GM20000 (cell line): Measurements from ENCODE around the gene GLIPR2.

Experiments
- DNase-seq: peaks from one replicate; pipeline ENCODE4 v3.0.0; 2012; ENCODE audit warnings: low spot score
- TF ChIP-seq, protein P1 (sequence below): IDR thresholded peaks from 2 replicates; pipeline ENCODE4 v1.5.1; 2012; ENCODE audit warnings: mild to moderate bottlenecking, control low read depth; ENCODE audit errors: extremely low read depth, missing control alignments

Gene GLIPR2

DNA sequence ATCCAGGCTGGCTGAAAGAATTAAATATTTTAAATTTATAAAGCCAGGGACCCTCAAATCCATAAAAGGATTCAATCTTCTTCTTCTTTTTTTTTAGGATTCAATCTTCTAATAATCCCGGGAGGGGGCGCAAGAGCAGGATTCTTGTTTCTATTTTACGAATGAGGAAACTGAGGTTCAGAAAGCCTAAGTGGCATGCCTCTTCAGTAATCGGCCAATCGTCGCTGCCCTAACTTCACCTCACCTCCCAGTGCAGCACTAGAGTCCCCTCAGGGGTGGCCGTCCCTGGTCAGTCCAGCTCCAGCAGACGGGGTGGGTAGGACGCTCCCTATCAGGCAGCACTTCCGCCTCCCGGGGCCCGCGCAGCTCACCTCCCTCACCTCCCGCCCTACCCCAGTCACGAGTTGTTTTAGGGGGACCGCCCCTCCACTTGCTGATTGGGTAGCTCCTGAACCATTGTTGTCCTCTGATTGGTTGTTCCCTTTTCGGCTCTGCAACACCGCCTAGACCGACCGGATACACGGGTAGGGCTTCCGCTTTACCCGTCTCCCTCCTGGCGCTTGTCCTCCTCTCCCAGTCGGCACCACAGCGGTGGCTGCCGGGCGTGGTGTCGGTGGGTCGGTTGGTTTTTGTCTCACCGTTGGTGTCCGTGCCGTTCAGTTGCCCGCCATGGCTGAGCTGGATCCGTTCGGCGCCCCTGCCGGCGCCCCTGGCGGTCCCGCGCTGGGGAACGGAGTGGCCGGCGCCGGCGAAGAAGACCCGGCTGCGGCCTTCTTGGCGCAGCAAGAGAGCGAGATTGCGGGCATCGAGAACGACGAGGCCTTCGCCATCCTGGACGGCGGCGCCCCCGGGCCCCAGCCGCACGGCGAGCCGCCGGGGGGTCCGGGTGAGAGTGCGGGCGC lies 54.1 kb downstream of the GLIPR2 start, which contains the start of gene CLTA:
TSS of gene CLTA (plus strand) at position 534 of the 902 bp plus-strand sequence. CDS start at position 670, 136 bp downstream.
- DNase-seq = peak; percentile 99
- TF ChIP-seq, protein P1, sequence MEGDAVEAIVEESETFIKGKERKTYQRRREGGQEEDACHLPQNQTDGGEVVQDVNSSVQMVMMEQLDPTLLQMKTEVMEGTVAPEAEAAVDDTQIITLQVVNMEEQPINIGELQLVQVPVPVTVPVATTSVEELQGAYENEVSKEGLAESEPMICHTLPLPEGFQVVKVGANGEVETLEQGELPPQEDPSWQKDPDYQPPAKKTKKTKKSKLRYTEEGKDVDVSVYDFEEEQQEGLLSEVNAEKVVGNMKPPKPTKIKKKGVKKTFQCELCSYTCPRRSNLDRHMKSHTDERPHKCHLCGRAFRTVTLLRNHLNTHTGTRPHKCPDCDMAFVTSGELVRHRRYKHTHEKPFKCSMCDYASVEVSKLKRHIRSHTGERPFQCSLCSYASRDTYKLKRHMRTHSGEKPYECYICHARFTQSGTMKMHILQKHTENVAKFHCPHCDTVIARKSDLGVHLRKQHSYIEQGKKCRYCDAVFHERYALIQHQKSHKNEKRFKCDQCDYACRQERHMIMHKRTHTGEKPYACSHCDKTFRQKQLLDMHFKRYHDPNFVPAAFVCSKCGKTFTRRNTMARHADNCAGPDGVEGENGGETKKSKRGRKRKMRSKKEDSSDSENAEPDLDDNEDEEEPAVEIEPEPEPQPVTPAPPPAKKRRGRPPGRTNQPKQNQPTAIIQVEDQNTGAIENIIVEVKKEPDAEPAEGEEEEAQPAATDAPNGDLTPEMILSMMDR = no peak

DNA sequence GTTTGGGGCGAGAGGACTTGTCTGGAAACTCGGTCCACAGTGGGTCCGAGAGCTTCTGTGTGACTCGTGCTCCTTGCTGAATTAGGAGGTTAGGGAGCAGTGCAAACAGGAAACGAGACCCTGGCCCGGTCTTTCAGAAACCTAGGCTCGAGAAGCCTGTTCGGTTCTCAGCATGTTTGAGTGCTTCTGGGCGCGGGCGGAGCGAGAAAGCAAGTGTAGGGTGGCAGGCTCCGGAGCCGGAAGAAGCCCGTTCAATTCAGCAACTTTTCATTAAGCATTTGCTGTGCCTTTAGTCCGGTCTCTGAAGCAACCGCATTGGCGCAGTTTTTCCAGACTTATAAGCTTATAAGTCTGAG lies 54.7 kb downstream of the GLIPR2 start:
- peak; percentile 37 for DNase-seq
- TF ChIP-seq, protein P1 = no peak

DNA sequence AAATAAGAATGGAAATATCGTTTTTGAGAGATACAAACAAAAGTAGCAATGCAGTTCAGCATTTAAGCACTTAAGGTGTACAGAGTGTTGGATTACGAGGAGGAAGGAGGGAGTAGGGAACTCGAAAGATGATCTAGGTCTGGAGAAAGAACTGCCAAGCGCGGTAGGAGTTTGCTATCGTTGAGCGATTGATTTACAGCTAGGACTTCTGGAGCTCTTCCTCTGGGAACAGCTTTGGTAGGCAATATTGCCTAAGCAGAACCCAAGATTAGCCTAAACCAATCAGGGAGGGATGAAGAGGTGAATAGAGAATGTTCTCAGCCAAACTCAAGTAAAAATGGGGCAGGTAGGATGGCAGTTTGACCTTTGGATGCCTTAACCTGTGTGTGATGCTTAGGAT lies 55.2 kb downstream of the GLIPR2 start:
- no peak for DNase-seq
- TF ChIP-seq, protein P1 = no peak

DNA sequence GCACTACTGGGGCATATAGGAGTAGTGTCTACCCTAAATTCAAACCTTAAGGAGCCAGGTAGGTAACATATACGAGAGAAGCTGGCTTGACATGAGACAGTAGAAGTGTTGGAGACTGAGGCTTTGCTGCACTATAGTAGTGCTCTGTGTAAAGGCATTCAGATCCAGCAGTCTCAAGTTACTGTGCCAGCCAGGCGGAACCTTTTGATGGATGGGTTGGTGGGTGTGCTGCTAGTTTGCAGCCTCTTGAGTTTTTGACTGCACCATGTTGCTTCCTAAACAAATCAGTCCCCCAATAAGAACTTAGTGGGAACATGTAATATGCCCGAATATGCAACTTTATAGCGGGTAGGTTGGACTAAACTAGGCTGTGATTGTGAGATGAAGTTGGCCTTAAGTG lies 55.7 kb downstream of the GLIPR2 start:
- TF ChIP-seq, protein P1 = no peak
- no peak for DNase-seq

DNA sequence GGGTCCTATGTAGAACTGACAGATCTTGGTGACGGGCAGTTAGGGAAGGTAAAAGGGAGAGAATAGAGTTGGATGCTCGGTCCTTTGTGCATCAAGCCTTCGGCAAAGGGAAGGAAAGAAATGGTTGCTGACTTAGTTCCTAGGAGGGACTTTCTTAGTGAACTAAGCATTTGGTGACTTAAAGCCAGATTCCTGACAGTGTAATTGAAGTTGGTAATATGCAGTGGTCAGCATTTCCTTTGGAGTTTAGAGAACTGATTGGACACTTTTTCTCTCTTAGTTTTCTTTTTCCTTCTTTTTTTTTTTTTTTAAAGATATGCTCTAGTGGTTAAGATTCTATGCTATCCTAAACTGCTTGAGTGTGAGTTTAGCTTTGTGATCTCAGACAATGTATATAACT lies 56.5 kb downstream of the GLIPR2 start:
- no peak for DNase-seq

DNA sequence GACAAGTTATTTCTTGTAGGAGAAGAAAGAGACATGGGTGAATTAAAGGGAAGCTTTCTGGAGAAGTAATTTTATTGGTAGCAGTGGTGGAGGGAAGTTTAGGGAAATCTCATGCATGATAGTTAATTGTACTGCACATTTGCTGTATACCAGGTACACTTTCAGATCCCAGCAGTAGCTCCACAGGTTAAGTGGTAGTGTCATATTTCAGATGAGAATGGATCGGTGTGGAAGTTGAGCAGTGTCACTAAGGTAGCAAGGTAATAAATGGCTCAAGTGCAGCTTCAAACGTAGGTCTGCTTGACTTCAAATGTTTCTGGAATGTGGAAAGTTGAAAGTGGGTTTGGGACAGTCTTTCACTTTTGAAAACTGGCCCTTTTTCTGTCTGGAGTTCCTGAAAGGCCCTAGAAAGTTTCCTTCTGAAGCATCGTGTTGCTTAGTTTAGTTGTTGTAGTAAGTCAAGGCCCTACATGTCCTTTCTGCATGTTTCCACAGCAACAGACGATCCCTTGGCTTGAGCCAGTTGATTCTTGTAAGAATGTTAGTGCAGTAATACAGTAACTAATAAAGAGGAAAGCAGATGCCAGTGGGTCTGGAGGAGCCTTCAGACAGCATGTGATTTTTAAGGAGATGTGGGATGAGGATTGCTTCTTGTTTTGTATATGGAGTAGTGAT lies 57.9 kb downstream of the GLIPR2 start:
- DNase-seq = no peak
- TF ChIP-seq, protein P1 = no peak

More for the DNA sequence above, 56.5 kb downstream of the GLIPR2 start:
- TF ChIP-seq, protein P1 = no peak
